Renal cortex interstitium (tissue), 15 donors: ENCODE results near the gene OR10G8. TPM values are rescaled to one million over a fixed set of nuclear protein-coding genes. Genes with fewer than 3 reads are reported as not detected.
A peak's percentile ranks its signal among the peaks of the same experiment; 100 is the strongest.
"Not testable (repeated sequence)": the region's sequence is repeated elsewhere in the genome, so short reads cannot be mapped to it uniquely, and the experiment has no call there.

ENCODE experiments used
- DNase-seq, 11 donors: peaks; one replicate each; pipeline ENCODE4 v3.0.0-alpha.2; 2013; ENCODE audit warnings: low read depth in 9 of 11, low spot score in 4 of 11; ENCODE audit errors: extremely low read depth in 1 of 11
- long read RNA-seq, 16 experiments: transcript quantifications; one replicate each; lab custom pipeline, GENCODE V29; 2026
- polyA plus RNA-seq, 3 donors: library from polyadenylated mRNA; unstranded; fragments of 120-200 nt; gene quantifications; one replicate each; pipeline ENCODE4 v1.2.1, GENCODE V29; 2013; ENCODE audit not compliant: insufficient read length in 3 of 3

The OR10G8 gene, protein sequence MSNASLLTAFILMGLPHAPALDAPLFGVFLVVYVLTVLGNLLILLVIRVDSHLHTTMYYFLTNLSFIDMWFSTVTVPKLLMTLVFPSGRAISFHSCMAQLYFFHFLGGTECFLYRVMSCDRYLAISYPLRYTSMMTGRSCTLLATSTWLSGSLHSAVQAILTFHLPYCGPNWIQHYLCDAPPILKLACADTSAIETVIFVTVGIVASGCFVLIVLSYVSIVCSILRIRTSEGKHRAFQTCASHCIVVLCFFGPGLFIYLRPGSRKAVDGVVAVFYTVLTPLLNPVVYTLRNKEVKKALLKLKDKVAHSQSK
- not detected for polyA plus RNA-seq
- long read RNA-seq, donor 1 = 0 reads
- long read RNA-seq, donor 2 = 0 reads
- long read RNA-seq, donor 3 = 0 reads
- long read RNA-seq, donor 4 = 0 reads
- long read RNA-seq, donor 5 = 0 reads
- long read RNA-seq, donor 6 = 0 reads
- long read RNA-seq, donor 7 = 0 reads
- long read RNA-seq, donor 8 = 0 reads
- long read RNA-seq, donor 9 = 0 reads
- long read RNA-seq, donor 10 = 0 reads
- long read RNA-seq, donor 11 = 0 reads
- long read RNA-seq, donor 12 = 0 reads
- long read RNA-seq, donor 13 = 0 reads
- long read RNA-seq, donor 14 = 0 reads
- long read RNA-seq, donor 15 = 0 reads
- long read RNA-seq, donor 16 = 0 reads

DNA sequence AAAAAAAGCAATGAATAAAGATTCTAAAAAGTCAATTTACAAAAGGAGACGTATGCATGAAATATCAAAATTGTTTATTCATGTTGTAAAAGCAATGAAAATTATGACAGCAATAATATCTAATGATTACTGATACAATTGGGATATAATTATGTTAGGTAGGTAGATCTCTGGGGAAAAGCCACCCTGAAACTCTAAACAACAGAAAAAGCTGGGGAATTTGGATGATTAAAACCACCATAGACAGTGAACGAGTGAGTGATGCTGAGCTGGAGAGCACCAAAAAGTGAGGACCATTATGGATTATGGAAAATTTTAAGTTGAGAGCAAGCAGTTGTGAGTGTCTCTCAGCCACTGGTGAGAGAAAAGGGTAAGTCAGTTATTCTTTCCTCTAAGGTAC lies at the start of gene OR10G8:
Gene OR10G8, plus strand, starts transcription at position 301 of the 400 bp plus-strand sequence. CDS start 2,825 bp downstream, outside the sequence.
- no peak for DNase-seq

DNA sequence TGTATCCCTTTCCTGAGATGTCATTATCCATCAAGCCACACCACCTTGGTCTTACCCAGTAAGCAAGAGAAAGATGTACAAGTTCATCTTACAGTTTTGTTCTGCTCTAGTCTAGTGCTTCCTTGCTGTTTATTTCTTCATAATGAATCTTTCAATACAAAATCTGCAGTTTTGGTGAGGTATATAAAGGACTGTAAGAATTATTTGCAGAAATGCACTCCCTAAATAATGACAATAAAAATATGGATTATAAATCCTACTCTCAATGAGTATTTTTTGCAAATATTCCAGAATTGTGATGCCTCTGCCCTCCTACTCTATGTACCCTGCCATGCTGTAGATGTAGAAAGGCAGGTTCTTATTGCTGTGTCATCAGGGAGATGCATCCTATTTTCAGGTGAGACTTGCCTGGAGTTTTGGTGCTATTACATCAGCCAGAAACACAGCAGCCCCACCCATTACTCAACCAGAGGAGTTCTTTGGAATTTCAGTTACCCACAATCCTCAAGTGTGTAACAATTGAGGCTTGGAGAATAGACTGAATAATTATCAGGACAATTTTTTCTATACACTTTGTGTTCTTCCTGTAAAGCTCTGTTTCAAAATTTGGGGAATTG lies 48.8 kb upstream of the OR10G8 start, which contains the start of gene OR10S1:
Gene OR10S1, minus strand, starts transcription at position 51 of the 617 bp plus-strand sequence. CDS start 117 bp downstream, outside the sequence.
- DNase-seq = no peak

DNA sequence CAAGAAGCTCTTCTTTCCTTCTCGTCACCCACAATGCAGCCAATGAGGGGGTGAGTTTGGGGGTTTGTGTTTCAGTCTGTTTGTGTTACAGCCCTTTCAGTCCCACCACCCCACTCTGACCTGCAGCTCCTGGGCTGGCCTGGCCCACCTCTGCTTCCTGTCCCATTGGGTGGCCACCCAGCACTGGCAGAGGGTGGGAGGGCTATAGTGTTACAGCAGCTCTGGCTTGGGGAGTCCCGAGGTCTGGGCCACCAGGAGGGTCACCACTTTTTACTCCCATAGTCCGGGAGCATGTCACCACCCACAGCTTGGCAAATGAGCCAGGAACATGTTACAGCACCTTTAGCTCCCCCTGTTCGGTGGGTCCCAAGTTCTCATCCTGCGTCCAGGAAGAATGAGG lies 47.3 kb upstream of the OR10G8 start:
- DNase-seq = no peak

DNA sequence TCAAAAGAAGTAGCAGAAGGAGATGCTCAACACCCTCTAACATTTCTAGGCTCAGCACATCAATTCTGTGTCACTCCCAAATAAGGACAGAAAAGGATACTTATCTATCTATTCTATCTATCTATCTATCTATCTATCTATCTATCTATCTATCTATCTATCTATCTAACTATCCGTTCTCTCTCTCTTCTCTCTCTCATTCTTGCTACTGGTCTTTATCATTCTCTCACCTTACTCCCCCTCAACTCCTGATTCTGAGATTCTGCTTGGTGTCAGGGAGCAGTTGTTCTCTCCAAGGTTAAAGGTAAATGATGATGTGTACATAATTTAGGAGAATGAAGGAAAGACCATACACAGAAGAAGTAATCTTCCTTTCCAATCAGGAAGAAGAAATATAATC lies 31.5 kb upstream of the OR10G8 start, which contains the start of gene OR10G6:
Gene OR10G6, minus strand, starts transcription at position 43 of the 400 bp plus-strand sequence. Its CDS starts 0 bp downstream, at position 43.
- DNase-seq = no peak

DNA sequence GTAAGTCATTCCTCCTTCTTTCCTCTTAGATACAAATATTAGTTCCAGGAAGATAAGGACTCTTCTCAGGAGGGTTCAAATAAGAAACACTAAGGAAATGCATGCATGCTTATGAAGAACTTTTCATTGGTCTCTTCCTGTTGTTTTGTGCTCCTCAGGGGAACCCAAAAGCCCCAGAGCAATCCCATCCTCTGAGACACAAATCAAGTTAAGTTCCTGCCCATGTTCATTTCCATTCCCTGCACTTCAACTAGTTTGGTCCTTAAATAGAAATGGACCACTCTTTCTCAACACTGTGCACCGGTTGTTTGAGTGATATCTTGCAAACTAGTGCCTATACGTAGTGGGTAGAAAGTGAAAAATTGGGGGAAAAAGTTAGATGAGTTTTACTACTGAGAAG lies 13.9 kb upstream of the OR10G8 start, which contains the start of gene OR10G4:
Gene OR10G4, plus strand, starts transcription at position 301 of the 400 bp plus-strand sequence. CDS start 2,578 bp downstream, outside the sequence.
- no peak for DNase-seq

DNA sequence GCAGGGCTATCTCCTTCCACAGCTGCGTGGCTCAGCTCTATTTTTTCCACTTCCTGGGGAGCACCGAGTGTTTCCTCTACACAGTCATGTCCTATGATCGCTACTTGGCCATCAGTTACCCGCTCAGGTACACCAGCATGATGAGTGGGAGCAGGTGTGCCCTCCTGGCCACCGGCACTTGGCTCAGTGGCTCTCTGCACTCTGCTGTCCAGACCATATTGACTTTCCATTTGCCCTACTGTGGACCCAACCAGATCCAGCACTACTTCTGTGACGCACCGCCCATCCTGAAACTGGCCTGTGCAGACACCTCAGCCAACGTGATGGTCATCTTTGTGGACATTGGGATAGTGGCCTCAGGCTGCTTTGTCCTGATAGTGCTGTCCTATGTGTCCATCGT lies 10.8 kb upstream of the OR10G8 start:
- not testable (repeated sequence) for DNase-seq

DNA sequence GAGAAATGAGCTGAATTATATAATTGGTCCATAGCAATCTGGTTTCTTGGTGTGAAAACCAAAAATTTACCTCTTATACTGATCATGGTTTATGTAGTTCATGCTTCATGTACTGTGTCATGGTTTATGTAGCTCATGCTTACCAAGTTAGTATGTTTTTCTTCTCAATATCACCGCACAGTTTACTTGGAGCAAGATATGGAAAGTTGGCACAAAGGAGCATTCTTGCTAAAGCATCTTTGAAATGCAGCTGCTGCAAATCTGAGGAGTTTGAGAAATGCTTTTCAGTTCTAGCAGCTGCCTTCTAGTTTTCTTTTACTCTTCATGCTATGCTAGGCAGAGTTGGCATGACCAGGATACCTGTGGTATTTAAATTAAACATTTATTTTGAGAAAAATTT lies 10.1 kb downstream of the OR10G8 start:
- no peak for DNase-seq

DNA sequence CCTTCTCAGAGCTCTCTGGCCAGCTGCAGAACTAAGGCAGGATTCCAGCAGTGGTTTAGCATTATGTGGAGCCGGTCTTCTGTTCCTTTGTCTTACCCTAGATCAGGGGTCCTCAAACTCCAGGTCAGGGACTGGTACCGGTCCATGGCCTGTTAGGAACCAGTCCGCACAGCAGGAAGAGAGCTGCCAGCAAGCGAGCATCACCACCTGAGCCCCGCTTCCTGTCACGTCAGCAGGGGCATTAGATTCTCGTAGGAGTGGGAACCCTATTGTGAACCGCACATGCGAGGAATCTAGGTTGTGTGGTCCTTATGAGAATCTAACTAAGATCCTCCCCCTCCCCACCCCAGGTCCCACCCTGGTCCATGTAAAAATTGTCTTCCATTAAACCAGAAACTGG lies 13.0 kb downstream of the OR10G8 start:
- no peak for DNase-seq

DNA sequence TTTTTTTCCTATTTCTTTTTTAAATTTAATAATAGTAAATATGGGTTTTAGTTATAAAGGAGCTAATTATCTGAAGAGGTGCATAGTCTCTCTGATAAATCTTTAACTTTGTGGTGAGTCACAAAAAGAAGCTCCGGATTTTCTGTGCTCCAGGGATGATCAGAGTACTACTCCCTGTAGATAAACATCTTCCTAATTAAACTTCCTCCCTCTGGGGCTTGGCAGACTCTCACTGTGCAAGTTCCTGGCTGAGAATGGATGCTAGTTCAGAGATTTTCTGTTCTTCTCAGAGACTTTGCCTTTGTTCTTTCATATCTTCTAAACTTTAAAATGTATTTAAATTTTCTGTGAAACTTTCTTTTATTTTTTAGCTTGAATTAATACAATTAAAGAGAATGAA lies 14.7 kb downstream of the OR10G8 start, which contains the start of gene OR10G7:
Gene OR10G7, minus strand, starts transcription at position 72 of the 400 bp plus-strand sequence. CDS start 2,324 bp downstream, outside the sequence.
- no peak for DNase-seq

DNA sequence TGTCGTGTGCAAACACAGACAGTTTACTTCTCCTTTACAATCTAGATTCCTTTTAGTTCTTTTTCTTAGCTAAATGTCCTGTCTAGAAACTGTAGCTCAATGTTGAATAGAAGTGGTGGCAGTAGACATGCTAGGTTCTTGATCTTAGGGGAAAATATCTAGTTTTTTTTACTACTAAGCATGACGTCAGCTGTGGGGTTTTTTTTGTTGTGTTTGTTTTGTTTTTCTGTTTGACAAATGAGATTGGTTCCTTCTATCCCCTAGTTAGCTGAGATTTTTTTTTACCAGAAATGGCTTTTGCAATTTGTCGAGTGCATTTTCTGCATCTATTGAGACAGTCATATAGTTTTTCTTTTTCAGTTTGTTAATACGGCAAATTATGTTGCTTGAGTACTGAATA lies 16.8 kb downstream of the OR10G8 start:
- DNase-seq = no peak

DNA sequence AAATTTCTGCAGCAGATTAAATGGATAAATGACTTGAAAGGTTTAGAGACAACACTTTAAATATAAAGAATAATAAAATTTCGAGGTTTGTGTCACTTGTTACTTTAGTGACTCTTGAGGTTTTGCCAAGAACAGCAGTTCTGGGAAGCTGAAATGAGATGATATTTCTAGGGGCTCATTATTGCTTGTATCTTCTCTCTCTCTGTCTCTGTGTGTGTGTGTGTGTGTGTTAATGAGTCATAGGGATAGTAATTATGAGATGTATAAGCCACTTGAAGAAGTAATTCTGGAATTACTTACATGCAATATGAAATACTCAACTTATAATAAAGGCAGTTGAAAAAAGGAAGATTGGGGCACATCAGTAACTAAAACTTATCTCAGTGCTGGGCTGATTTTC lies 24.1 kb downstream of the OR10G8 start:
- no peak for DNase-seq

DNA sequence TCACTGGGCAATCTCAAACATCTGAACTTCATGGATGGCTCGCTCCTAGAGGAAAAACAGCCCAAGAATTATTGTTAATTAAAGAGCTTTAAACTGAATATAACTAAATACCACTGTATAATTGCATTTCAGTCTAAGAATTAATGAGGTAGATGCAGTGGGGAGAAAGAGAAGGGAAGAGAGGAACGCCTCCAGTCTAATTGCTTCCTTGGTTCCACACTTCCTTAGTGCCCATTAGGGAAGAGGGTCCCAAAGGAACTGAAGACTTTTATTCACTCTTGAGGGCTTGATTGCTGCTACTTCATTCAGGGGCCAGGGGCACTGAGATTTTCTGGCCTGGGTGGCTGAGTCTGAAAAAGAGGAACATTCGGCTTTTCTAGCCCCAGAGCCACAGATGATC lies 26.4 kb downstream of the OR10G8 start:
- no peak for DNase-seq

DNA sequence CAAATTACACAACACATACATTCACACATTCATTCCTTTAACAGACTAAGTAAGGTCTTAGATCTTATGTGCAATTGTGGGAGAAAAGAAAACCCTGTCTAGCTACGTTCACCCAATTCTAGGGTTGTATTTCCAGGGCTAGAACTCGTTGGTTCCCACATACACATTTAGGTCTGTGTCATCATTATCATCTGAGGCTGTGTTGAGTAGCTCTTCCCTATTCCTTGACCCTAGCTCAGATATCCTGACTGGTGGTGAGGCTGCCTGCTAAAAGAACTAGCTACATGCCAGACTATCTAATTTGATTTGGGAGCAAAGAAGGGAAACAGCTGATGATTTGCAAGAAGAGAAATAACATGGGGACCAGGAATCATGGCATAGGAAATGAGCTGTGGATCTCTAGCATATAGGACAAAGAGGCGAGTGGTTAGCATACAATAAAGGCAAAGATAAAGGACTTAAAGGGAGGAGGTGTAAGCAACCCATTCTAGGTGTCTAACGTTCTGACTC lies 42.1 kb downstream of the OR10G8 start:
- no peak for DNase-seq

DNA sequence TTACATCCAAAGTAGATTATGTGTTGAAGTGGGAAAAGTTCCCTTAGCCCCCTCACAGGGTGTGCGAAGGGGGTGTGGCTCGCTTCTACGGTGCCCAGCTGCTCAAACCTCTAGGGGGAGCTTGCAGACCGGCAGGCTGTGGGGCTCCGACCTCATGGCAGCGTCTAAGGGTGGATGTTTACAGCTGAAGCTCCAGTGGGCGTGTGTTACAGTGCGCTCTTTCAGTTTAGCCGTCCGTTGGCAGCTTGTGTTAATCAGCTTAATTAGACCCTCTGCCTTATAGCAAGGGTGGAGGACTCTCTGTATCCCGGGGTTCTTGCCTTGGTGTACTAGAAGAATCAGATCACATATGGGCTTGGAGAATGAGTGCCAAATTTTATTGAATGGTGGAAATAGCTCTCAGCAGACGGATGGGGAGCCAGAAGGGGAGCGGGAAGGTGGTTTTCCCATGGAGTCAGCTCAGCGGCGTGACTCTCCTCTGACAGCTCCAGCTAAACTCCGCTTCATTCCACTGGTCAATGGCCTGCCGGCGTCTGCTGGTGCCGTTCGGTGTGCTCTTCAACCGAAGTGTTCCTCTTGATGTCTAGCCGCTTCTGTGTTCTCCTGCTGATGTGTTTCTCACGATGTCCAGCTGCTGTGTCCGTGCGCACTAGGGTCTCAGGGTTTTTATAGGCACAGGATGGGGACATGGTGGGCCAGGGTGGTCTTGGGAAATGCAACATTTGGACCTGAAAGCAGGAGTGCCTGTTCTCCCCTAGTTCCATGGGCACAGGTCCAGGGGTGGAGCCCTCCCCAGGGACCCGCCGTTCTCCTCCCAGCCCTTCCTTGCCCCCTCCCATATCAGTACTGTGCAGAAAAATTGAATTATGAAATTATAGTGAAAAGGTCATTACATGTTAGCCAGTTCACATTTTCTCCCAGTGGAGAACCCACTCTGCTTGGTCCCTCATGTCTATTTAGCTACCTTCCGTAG lies 43.1 kb downstream of the OR10G8 start:
- DNase-seq = peak in 2 of 11 donors; percentile 17 to 20

DNA sequence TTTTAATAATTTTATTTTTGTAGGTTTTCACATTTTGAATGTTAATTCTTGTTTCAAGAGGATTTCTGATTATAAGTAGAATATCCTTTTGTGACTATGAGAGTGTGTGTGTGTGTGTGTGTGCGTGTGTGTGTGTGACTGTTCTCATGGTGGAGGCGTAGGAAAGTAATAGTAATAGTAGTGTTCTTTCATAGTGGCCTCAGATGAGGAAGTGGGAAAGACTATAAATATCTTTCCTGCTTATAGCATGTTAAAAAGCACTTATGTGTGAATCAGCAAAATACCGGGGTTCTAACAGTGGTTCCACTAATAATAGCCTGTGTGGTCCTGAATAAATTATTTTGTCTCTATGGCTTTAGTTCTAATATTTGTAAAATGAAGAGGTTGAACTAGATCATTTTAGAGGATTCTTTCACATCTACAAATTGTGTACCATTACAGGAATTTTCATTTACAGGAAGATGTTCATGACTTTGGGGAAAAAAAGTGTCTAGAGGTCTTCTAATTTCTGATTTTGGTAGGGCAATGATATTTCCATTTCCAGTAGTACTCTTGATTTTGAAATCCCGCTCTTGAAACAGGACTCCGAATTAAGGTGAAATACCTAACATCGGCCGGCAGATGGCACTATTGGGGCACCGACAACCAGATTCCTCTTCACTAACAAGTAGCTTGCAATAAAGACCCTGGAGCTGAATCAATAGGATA lies 44.5 kb downstream of the OR10G8 start:
- DNase-seq = peak in 7 of 11 donors; percentile 38 to 70 (median 58)

DNA sequence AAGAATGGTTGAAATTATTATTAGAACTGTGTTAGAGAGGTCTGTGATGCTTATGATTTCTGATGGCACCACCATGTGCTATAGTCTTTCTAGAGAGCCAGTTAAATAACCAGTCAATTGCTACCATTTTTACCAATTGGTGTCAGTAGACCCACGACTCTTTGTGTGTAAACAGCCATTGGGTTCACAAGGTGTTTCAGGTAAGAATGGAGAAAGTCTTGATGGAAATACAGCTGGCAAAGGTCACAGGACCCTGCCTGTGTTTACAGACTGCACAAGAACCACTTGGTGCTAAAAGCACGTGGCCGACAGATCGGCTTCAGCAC lies 45.0 kb downstream of the OR10G8 start:
- no peak for DNase-seq

DNA sequence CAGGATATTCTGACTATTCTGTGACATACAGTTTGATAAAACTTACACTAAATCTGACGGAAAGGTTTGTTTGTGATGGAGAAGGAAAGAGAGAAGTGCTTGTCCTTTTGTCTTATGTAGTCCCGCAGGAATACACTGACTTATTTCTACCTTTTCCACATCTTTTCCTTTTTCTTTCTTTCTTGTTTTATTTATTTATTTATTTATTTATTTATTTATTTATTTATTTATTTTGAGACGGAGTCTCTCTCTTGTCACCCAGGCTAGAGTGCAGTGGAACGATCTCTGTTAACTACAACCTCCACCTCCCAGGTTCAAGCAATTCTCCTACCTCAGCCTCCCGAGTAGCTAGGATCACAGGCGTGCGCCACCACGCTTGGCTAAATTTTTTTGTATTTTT lies 45.5 kb downstream of the OR10G8 start:
- DNase-seq = no peak

DNA sequence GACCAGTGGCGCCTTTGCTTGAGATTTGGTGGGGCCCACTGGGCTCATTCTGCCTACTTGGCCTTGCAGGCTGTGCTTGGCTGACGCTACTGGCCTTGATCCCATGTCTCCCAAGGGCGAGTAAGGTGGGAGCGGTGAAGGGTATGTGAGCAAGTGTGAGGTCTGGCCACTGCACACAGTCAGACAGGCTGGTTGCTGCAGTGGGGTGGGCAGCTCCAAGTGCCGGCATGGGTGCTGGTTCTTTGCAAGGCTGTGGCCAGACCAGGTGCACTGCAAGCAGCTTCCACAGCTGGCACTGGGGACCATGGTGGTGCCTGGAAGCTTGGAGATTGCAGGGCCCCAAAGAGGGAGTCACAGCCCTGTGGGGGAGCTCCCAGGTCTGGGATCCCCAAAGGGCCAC lies 48.0 kb downstream of the OR10G8 start:
- DNase-seq = no peak
